Renal cortex interstitium (tissue), 15 donors: ENCODE measurements around the gene TPST1. TPM values are rescaled to one million over a fixed set of nuclear protein-coding genes. Genes with fewer than 3 reads are reported as not detected.
A peak's percentile ranks its signal among the peaks of the same experiment; 100 is the strongest.
"Not testable (repeated sequence)": the region's sequence is repeated elsewhere in the genome, so short reads cannot be mapped to it uniquely, and the experiment has no call there.

Experiments used
- DNase-seq, 11 donors: peaks; one replicate each; pipeline ENCODE4 v3.0.0-alpha.2; 2013; ENCODE audit warnings: low read depth in 9 of 11, low spot score in 4 of 11; ENCODE audit errors: extremely low read depth in 1 of 11
- long read RNA-seq, 16 experiments: transcript quantifications; one replicate each; lab custom pipeline, GENCODE V29; 2026
- polyA plus RNA-seq, 3 donors: library from polyadenylated mRNA; unstranded; fragments of 120-200 nt; gene quantifications; one replicate each; pipeline ENCODE4 v1.2.1, GENCODE V29; 2013; ENCODE audit not compliant: insufficient read length in 3 of 3

The TPST1 gene
- polyA plus RNA-seq, result 10 to 100 TPM; 40.8 to 43.6 (median 41.8) TPM
- long read RNA-seq, donor 1, transcript TPST1-201 (6 exons, 2,116 nt), result major isoform, 7 of 12 reads
- long read RNA-seq, donor 1, partial matches to known transcripts, result 5 of 12 reads
- long read RNA-seq, donor 1, other reads (novel, unspliced or antisense), result 0 of 12 reads
- long read RNA-seq, donor 2, transcript TPST1-201 (6 exons, 2,116 nt), result major isoform, 10 of 15 reads
- long read RNA-seq, donor 2, partial matches to known transcripts, result 5 of 15 reads
- long read RNA-seq, donor 2, other reads (novel, unspliced or antisense), result 0 of 15 reads
- long read RNA-seq, donor 3, transcript TPST1-201 (6 exons, 2,116 nt), result major isoform, 26 of 62 reads
- long read RNA-seq, donor 3, partial matches to known transcripts, result 36 of 62 reads
- long read RNA-seq, donor 3, other reads (novel, unspliced or antisense), result 0 of 62 reads
- long read RNA-seq, donor 4, transcript TPST1-201 (6 exons, 2,116 nt), result major isoform, 11 of 26 reads
- long read RNA-seq, donor 4, partial matches to known transcripts, result 15 of 26 reads
- long read RNA-seq, donor 4, other reads (novel, unspliced or antisense), result 0 of 26 reads
- long read RNA-seq, donor 5, result 0 reads
- long read RNA-seq, donor 6, transcript TPST1-201 (6 exons, 2,116 nt), result major isoform, 8 of 30 reads
- long read RNA-seq, donor 6, partial matches to known transcripts, result 22 of 30 reads
- long read RNA-seq, donor 6, other reads (novel, unspliced or antisense), result 0 of 30 reads
- long read RNA-seq, donor 7, transcript TPST1-201 (6 exons, 2,116 nt), result major isoform, 9 of 66 reads
- long read RNA-seq, donor 7, partial matches to known transcripts, result 57 of 66 reads
- long read RNA-seq, donor 7, other reads (novel, unspliced or antisense), result 0 of 66 reads
- long read RNA-seq, donor 8, result 0 reads
- long read RNA-seq, donor 9, transcript TPST1-201 (6 exons, 2,116 nt), result major isoform, 12 of 42 reads
- long read RNA-seq, donor 9, partial matches to known transcripts, result 30 of 42 reads
- long read RNA-seq, donor 9, other reads (novel, unspliced or antisense), result 0 of 42 reads
- long read RNA-seq, donor 10, transcript TPST1-201 (6 exons, 2,116 nt), result major isoform, 10 of 33 reads
- long read RNA-seq, donor 10, partial matches to known transcripts, result 23 of 33 reads
- long read RNA-seq, donor 10, other reads (novel, unspliced or antisense), result 0 of 33 reads
- long read RNA-seq, donor 11, transcript TPST1-201 (6 exons, 2,116 nt), result major isoform, 9 of 35 reads
- long read RNA-seq, donor 11, partial matches to known transcripts, result 26 of 35 reads
- long read RNA-seq, donor 11, other reads (novel, unspliced or antisense), result 0 of 35 reads
- long read RNA-seq, donor 12, partial matches to known transcripts, result 0 of 3 reads
- long read RNA-seq, donor 12, other reads (novel, unspliced or antisense), result 0 of 3 reads
- long read RNA-seq, donor 13, result 0 reads
- long read RNA-seq, donor 14, transcript TPST1-201 (6 exons, 2,116 nt), result major isoform, 11 of 33 reads
- long read RNA-seq, donor 14, partial matches to known transcripts, result 22 of 33 reads
- long read RNA-seq, donor 14, other reads (novel, unspliced or antisense), result 0 of 33 reads
- long read RNA-seq, donor 15, partial matches to known transcripts, result 14 of 15 reads
- long read RNA-seq, donor 15, other reads (novel, unspliced or antisense), result 0 of 15 reads
- long read RNA-seq, donor 16, transcript TPST1-201 (6 exons, 2,116 nt), result major isoform, 24 of 122 reads
- long read RNA-seq, donor 16, partial matches to known transcripts, result 98 of 122 reads
- long read RNA-seq, donor 16, other reads (novel, unspliced or antisense), result 0 of 122 reads

DNA sequence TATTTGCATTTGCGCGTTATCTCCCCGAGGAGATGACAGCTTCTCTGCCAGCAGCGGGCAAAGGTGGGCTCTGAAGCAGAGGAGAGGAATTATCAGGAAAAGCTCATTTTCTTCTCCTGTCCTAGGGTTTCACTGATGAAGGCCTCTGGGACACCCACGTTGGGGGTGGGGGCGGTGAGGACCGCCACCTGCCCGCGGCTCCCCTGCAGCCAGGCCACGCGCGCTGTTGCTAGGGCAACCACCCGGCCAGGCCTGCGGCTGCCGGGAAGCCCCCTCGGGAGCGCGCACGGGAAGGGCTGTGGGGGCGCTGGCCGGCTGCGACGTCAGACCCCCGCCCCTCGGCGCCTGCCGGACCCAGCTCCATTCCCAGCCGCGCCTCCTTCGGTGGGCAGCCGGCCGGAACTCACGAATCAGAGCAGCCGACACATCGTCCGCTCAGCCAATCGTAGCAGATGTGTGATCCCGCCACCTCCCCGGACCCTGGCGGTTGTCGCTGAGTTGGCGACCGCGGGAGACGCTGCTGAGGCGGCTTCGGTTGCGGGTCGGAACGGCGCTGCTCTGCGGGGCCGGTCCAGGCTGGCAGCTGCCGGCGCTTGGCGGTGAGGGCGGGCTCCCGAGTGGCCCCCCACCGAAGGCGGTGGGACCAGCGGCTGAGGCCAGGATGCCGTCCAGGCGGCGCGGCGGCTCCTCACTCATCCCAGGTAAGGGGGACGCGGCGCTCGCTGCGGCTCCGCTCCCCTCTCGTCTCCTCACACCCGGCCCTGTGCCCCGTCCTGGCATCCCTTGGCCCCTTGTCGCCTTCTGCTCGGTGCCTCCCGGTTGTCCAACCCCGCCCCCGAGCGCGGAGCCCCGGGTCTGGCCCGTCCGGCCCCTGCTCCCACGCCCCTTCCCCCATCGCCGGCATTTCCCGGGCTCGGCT is at the start of gene TPST1:
Gene TPST1, plus strand, starts transcription at position 513 of the 919 bp plus-strand sequence. CDS start 35,092 bp downstream, outside the sequence.
- peak; percentile 89 to 96 (median 95) for DNase-seq

DNA sequence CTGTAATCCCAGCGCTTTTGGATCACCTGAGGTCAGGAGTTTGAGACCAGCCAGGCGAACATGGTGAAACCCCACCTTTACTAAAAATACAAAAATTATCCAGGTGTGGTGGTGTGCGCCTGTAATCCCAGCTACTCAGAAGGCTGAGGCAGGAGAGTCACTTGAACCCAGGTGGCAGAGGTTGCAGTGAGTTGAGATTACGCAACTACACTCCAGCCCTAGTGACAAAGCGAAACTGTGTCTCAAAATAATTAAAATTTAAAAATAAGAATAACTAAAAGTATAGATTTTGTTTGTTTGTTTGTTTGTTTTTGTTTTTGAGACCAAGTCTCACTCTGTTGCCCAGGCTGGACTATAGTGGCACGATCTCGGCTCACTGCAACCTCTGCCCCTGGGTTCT is 49.1 kb upstream of the TPST1 start:
- not testable (repeated sequence) for DNase-seq

DNA sequence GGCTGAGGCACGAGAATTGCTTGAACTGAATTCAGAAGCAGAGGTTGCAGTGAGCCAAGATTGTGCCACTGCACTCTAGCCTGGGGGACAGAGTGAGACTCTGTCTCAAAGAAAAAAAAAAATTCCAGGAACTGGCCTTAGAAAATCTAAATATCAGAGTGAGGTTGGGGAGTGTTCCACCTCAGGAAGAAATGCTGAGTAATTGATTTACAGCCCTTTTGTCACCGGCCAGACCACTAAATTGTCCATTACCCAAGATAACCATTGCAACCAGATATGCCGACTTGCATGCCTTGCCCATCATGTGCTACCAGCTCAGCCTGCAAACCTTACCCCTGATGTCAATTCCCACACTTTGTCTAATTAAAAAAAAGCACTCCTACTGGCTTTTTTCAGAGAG is 48.1 kb upstream of the TPST1 start:
- no peak for DNase-seq

DNA sequence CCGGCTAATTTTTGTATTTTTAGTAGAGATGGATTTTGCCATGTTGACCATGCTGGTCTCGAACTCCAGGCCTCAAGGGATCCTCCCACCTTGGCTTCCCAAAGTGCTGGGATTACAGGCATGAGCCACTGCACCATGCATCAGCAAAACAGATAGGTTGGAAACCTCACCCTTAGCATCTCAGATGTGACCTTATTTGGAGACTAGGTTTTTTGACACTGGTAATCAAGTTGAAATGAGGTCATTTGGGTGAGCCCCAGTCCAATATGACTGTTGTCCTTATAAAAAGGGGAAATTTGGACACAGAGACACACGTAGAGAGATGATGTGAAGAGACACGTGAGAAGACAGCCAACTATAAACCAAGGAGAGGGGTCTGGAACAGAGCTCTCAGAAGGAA is 42.5 kb upstream of the TPST1 start:
- no peak for DNase-seq

- no peak for DNase-seq
Measured at GRCh38 chr7:66163186-66163610, 41.9 kb upstream of the TPST1 start.

- DNase-seq, result no peak
Measured at GRCh38 chr7:66164356-66164755, 40.8 kb upstream of the TPST1 start.

DNA sequence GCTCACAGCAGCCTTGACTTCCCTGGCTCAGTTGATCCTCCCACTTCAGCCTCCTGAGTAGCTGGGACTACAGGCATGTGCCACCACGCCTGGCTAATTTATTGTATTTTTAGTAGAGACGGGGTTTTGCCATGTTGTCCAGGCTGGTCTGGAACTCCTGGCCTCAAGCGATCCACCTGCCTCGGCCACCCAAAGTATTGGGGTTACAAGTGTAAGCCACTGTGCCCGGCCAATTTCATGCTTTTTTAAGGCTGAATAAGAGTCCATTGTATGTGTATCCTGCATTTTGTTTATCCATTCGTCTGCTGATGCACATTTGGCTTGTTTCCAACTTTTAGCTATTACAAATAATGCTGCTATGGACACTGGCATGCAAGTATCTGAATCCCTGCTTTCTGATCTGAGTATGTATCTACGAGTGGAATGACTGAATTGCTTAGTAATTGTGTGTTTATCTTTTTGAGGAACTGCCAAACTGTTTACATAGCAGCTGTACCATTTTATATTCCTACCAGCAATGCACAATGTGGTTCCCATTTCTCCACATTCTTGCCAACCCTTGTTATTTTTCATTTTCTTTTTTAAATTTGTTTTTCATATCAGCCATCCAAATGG is 37.3 kb upstream of the TPST1 start:
- no peak for DNase-seq

GRCh38 chr7:66169616-66170015 is 35.5 kb upstream of the TPST1 start:
- DNase-seq, result no peak

- DNase-seq, result peak in 2 of 11 donors; percentile 31 to 48
Measured at GRCh38 chr7:66170309-66171231, 34.6 kb upstream of the TPST1 start.

DNA sequence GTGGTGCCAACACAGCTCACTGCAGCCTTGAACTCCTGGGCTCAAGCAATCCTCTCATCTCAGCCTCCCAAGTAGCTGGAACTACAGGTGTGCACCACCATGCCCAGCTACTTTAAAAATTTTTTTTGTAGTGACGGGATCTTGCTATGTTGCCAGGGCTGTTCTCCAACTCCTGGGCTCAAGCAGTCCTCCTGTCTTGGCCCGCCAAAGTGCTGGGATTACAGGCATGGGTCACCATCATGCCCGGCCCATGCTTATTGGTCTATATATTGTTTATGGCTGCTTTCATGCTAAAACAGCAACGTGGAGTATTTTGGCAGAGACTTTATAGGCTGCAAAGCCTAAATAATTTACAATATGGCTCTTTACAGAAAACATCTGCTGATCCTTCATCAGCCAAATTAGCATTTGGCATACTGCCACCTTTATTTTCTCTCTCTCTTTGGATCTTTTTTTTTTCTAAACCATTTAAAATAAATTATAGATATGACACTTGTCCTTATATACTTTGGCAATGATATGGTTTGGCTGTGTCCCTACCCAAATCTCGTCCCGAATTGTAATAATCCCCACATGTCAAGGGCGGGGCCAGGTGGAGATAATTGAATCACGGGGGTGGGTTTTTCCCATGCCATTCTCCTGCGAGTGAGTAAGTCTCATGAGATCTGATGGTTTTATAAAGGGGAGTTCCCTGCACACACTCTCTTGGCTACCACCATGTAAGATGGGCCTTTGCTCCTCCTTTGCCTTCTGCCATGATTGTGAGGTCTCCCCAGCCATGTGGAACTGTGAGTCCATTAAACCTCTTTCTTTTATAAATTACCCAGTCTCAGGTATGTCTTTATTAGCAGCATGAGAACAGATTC is 32.4 kb upstream of the TPST1 start:
- DNase-seq, result not testable (repeated sequence)

DNA sequence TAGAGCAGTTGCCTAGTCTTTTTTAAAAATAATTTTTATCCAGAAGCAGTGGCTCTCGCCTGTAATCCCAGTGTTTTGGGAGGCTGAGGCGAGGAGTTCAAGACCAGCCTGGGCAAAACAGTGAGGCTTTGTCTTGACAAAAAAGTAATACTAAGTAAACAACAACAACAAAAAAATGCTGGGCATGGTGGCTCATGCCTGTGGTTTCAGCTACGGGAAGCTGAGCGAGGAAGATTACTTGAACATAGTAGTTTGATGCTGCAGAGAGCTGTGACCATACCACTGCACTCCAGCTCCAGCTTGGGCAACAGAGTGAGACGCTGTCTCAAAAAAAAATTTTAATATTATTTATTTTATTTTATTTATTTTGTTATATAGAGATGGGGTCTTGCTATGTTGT is 31.3 kb upstream of the TPST1 start:
- DNase-seq, result no peak

DNA sequence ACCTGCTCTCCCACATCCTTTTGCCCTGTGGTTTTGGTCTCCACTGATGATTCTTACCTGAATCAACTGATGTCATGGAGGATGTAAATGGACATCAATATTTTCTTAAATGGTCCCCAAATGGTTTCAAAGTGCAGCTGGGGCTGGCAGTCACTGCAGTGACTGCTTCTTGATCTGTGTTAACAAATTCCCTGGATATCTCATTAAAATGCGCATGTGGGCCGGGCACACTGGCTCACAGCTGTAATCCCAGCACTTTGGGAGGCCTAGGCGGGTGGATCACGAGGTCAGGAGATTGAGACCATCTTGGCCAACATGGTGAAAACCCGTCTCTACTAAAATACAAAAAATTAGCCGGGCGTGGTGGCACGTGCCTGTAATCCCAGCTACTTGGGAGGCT is 30.1 kb upstream of the TPST1 start:
- DNase-seq, result not testable (repeated sequence)

DNA sequence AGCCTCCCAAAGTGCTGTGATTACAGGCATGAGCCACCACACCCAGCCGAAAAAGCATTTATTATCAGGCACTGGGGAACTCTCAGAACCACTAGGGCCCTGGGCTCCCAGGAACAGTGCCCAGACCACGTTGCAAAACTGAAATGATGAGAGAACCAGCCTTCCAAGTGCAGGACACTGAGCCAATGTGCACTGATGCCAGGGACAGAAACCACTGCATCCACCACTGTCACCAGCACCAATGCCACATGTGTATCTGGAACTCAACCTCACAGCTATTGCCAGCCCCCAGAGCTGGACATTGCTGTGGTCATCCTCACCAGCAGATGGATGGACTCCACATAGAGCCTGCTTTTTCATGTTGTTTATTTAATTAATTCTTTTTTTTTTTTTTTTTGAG is 28.2 kb upstream of the TPST1 start:
- DNase-seq, result no peak

DNA sequence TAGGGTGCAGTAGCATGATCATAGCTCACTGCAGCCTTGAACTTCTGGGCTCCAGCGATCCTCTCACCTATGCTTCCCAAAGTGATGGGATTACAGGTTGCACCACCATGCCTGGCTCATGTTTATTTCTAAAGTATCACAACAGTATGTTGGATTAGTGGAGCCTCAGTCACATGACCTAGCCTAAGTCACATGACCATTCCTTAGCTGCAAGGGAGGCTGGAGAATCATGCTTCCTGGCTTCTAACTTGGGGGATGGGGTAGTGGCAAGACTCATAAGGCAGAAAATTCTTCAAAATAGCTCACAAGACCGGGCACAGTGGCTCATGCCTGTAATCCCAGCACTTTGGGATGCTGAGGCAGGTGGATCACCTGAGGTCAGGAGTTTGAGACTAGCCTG is 26.9 kb upstream of the TPST1 start:
- no peak for DNase-seq

DNA sequence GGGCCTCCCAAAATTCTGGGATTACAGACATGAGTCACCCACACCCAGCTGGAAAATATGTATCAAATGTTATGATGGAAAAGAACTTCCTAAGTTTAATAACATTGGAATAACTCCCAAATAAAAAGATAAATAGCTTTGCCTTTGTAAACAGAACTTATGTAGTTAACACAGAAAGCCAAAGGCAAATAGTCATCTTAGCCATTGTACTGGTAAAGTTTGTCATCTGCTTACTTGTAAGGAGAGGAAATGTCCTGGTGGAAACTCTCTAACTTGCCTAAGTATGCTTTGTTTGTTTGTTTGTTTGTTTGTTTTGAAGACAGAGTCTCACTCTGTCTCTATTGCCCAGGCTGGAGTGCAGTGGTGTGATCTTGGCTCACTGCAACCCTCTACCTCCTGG is 23.8 kb upstream of the TPST1 start:
- no peak for DNase-seq
